ENCODE results near the gene SLC35F3.

DNA sequence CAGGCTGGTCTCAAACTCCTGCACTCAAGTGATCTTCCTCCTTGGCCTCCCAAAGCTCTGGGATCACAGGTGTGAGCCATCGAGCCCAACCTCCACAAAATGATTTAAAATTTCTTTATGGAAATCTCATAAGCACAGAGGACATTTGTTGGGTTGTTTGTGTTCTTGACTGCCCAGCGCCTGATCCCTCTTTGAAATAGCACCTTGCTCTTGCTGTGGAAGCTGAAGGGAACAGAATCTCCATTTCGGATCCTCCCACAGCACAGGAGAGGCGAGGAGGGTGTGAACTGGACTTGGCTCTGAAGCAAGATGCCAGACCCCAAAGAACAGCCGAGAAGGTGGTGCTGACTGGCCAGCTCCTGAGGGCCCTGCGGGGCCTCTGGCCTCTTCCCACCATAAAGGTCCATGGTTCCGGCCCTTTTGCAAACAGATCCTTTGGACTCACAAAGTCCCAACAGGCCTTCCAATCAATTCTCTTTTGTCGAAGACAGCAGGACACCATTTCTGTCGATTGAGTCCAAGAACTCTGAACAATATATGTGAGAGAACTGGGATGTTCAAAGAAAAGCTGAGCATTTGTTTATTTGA, 423.2 kb downstream of the SLC35F3 start:
- TF ChIP-seq, protein P1, sequence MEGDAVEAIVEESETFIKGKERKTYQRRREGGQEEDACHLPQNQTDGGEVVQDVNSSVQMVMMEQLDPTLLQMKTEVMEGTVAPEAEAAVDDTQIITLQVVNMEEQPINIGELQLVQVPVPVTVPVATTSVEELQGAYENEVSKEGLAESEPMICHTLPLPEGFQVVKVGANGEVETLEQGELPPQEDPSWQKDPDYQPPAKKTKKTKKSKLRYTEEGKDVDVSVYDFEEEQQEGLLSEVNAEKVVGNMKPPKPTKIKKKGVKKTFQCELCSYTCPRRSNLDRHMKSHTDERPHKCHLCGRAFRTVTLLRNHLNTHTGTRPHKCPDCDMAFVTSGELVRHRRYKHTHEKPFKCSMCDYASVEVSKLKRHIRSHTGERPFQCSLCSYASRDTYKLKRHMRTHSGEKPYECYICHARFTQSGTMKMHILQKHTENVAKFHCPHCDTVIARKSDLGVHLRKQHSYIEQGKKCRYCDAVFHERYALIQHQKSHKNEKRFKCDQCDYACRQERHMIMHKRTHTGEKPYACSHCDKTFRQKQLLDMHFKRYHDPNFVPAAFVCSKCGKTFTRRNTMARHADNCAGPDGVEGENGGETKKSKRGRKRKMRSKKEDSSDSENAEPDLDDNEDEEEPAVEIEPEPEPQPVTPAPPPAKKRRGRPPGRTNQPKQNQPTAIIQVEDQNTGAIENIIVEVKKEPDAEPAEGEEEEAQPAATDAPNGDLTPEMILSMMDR (IDR thresholded peaks at IDR 0.05): no peak
- no peak for TF ChIP-seq POLR2A (IDR thresholded peaks at IDR 0.05)
